PFSK-1 (cell line): ENCODE data around the gene LDAF1.

Source experiments
- POLR2AphosphoS5 ChIP-seq: IDR thresholded peaks from 2 replicates; pipeline ENCODE4 v1.6.1; 2012; ENCODE audit warnings: low read depth, mild to moderate bottlenecking, control low read depth, low read length, moderate library complexity
- REST ChIP-seq, 2 experiments: IDR thresholded peaks; 2 replicates each; pipeline versions ENCODE4 v1.6.1 to v1.8.0; 2011 to 2012; ENCODE audit warnings: low read depth in 2 of 2, low read length in 2 of 2, control low read depth in 1 of 2, inconsistent platforms in 1 of 2, mild to moderate bottlenecking in 1 of 2, moderate library complexity in 1 of 2; ENCODE audit not compliant: insufficient read depth in 1 of 2
- SIN3A ChIP-seq: IDR thresholded peaks from 2 replicates; pipeline ENCODE4 v1.6.1; 2012; ENCODE audit warnings: mild to moderate bottlenecking, low read length, moderate library complexity, borderline replicate concordance; ENCODE audit not compliant: insufficient read depth
- TAF1 ChIP-seq: IDR thresholded peaks from 2 replicates; pipeline ENCODE4 v1.6.1; 2012; ENCODE audit warnings: low read length, control low read depth, borderline replicate concordance; ENCODE audit not compliant: insufficient read depth

GRCh38 chr16:21224800-21225199 is 66.3 kb downstream of the LDAF1 start:
- TF ChIP-seq POLR2AphosphoS5, result no peak
- no peak for TF ChIP-seq TAF1
- TF ChIP-seq REST (IDR thresholded peaks at IDR 0.05; ENCODE audit: insufficient read depth in 1 of 2, low read depth in 2 of 2, low read length in 2 of 2), result no peak
- TF ChIP-seq SIN3A, result no peak
